Neuronal stem cell (in vitro differentiated cells): ENCODE results near the gene CEP57L1.
A peak's percentile ranks its signal among the peaks of the same experiment; 100 is the strongest.

ENCODE experiments used
- DNase-seq: peaks from one replicate; pipeline ENCODE4 v3.0.0-alpha.2; 2013; ENCODE audit warnings: low spot score
- H2AFZ ChIP-seq: one replicate; pipeline ENCODE4 v1.6.1; 2013; ENCODE audit warnings: mild to moderate bottlenecking, low read length, inconsistent platforms
- H2AK5ac ChIP-seq: 2 replicates; pipeline ENCODE4 v1.6.1; 2013; ENCODE audit warnings: low read depth, mild to moderate bottlenecking, inconsistent platforms, low read length, moderate library complexity, mixed read lengths
- H2BK120ac ChIP-seq: 2 replicates; pipeline ENCODE4 v1.6.1; 2013; ENCODE audit warnings: low read depth, mild to moderate bottlenecking, inconsistent platforms, low read length, moderate library complexity, mixed read lengths
- H2BK12ac ChIP-seq: one replicate; pipeline ENCODE4 v1.6.1; 2013; ENCODE audit warnings: low read length, inconsistent platforms
- H2BK15ac ChIP-seq: 2 replicates; pipeline ENCODE4 v1.6.1; 2013; ENCODE audit warnings: mild to moderate bottlenecking, low read length, inconsistent platforms, mixed read lengths
- H2BK5ac ChIP-seq: one replicate; pipeline ENCODE4 v1.6.1; 2013; ENCODE audit warnings: inconsistent platforms, mild to moderate bottlenecking, low read length, moderate library complexity
- H3K14ac ChIP-seq: one replicate; pipeline ENCODE4 v1.6.1; 2013; ENCODE audit warnings: low read length, inconsistent platforms
- H3K18ac ChIP-seq: 2 replicates; pipeline ENCODE4 v1.6.1; 2013; ENCODE audit warnings: low read length, inconsistent platforms
- H3K23ac ChIP-seq: 2 replicates; pipeline ENCODE4 v1.6.1; 2013; ENCODE audit warnings: low read depth, mild to moderate bottlenecking, mixed read lengths, low read length, inconsistent platforms; ENCODE audit not compliant: poor library complexity
- H3K27ac ChIP-seq: replicated peaks from 3 replicates; pipeline ENCODE4 v1.5.1; 2013; ENCODE audit warnings: low read length, inconsistent platforms
- H3K27me3 ChIP-seq, 3 experiments: 2 replicates each; pipeline ENCODE4 v1.6.1; 2013; ENCODE audit warnings: low read length in 3 of 3, mild to moderate bottlenecking in 2 of 3, inconsistent platforms in 1 of 3, low read depth in 1 of 3, mixed read lengths in 1 of 3, moderate library complexity in 1 of 3; ENCODE audit not compliant: control insufficient read depth in 3 of 3, insufficient read depth in 3 of 3
- H3K36me3 ChIP-seq, 2 donors: replicated peaks in 1 of 2; 2 replicates each; pipeline ENCODE4 v1.6.1; 2013; ENCODE audit warnings: low read length in 2 of 2; ENCODE audit not compliant: control insufficient read depth in 2 of 2, insufficient read depth in 2 of 2
- H3K4ac ChIP-seq: 2 replicates; pipeline ENCODE4 v1.6.1; 2013; ENCODE audit warnings: inconsistent platforms, mild to moderate bottlenecking, low read length, moderate library complexity
- H3K4me1 ChIP-seq, 2 donors: 1 replicate in 1 of 2; 2 replicates in 1 of 2; pipeline ENCODE4 v1.6.1; 2013; ENCODE audit warnings: low read length in 2 of 2, low read depth in 1 of 2; ENCODE audit not compliant: control insufficient read depth in 2 of 2, insufficient read depth in 1 of 2
- H3K4me2 ChIP-seq: one replicate; pipeline ENCODE4 v1.6.1; 2013; ENCODE audit warnings: mild to moderate bottlenecking, low read length, inconsistent platforms; ENCODE audit not compliant: insufficient read depth, poor library complexity, severe bottlenecking
- H3K4me3 ChIP-seq, 2 donors: 2 replicates each; pipeline ENCODE4 v1.5.1; 2013; ENCODE audit warnings: low read length in 2 of 2, mild to moderate bottlenecking in 2 of 2, inconsistent platforms in 1 of 2, moderate library complexity in 1 of 2
- H3K79me1 ChIP-seq: one replicate; pipeline ENCODE4 v1.6.1; 2013; ENCODE audit warnings: low read depth, mild to moderate bottlenecking, inconsistent platforms, low read length, moderate library complexity
- H3K9ac ChIP-seq: one replicate; pipeline ENCODE4 v1.6.1; 2013; ENCODE audit warnings: mild to moderate bottlenecking, low read depth, low read length, inconsistent platforms; ENCODE audit not compliant: poor library complexity
- H3K9me3 ChIP-seq, 2 donors: replicated peaks in 1 of 2; 2 replicates each; pipeline versions ENCODE3 to v1.6.1; 2013; ENCODE audit warnings: low read length in 2 of 2, mild to moderate bottlenecking in 2 of 2, inconsistent platforms in 1 of 2, low read depth in 1 of 2, mixed read lengths in 1 of 2, moderate library complexity in 1 of 2; ENCODE audit not compliant: control insufficient read depth in 2 of 2, insufficient read depth in 1 of 2
- H4K8ac ChIP-seq: one replicate; pipeline ENCODE4 v1.6.1; 2013; ENCODE audit warnings: low read depth, mild to moderate bottlenecking, inconsistent platforms, low read length, moderate library complexity
- H4K91ac ChIP-seq: one replicate; pipeline ENCODE4 v1.6.1; 2013; ENCODE audit warnings: low read length, low read depth, mild to moderate bottlenecking, inconsistent platforms; ENCODE audit not compliant: poor library complexity
- WGBS, 2 donors: extraction: QIAGEN DNeasy Blood & Tissue Kit; methylation state at CpG; one replicate each; pipeline ENCODE4 v1.1.7; 2013; ENCODE audit warnings: missing lambda C conversion rate in 2 of 2, mixed read lengths in 1 of 2; ENCODE audit not compliant: insufficient read length in 2 of 2, insufficient replicate concordance in 1 of 2; ENCODE audit errors: extremely low coverage in 2 of 2; 5-methylcytosine and 5-hydroxymethylcytosine counted together

CEP57L1 gene

DNA sequence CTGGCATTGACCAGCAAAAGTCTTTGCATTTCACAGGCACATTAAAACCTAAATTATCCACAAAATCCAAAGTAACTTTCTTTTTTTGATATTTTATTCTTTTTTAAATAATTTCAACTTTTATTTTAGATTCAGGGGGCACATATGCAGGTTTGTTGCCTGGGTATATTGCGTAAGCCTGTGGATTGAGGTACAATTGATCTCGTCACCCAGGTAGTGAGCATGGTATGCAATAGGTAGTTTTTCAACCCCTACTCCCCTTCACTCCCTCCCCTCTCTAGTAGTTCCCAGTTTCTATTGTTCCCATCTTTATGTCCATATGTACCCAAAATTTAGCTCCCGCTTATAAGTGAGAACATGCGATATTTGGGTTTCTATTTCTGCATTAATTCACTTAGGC, 97.6 kb downstream of the CEP57L1 start:
- H3K14ac ChIP-seq: no peak overlapping the region
- H2BK15ac ChIP-seq: no peak overlapping the region
- no peak overlapping the region for H3K4ac ChIP-seq
- no peak overlapping the region for H4K8ac ChIP-seq
- no peak overlapping the region for H2BK5ac ChIP-seq
- no peak overlapping the region for H3K18ac ChIP-seq
- H3K27ac ChIP-seq: no peak overlapping the region
- H2BK12ac ChIP-seq: no peak overlapping the region
- no peaks in the 10 kb centered on the region for H3K4me1 ChIP-seq
- no peak overlapping the region for H3K23ac ChIP-seq
- WGBS, 2 donors: no CpG with 5 or more reads among the region's 4 CpGs
- H3K79me1 ChIP-seq: no peaks in the 10 kb centered on the region
- H2AK5ac ChIP-seq: no peak overlapping the region
- peaks cover 0 to 4% (median 0%) of the 10 kb centered on the region in 3 experiments for H3K27me3 ChIP-seq
- no peaks in the 10 kb centered on the region for H3K9me3 ChIP-seq
- no peak overlapping the region for H4K91ac ChIP-seq
- no peak overlapping the region for H2AFZ ChIP-seq
- no peak overlapping the region for H3K4me3 ChIP-seq
- H3K4me2 ChIP-seq: no peak overlapping the region
- DNase-seq: no peak
- no peak overlapping the region for H3K9ac ChIP-seq
- no peak overlapping the region for H2BK120ac ChIP-seq
- no peaks in the 10 kb centered on the region for H3K36me3 ChIP-seq

DNA sequence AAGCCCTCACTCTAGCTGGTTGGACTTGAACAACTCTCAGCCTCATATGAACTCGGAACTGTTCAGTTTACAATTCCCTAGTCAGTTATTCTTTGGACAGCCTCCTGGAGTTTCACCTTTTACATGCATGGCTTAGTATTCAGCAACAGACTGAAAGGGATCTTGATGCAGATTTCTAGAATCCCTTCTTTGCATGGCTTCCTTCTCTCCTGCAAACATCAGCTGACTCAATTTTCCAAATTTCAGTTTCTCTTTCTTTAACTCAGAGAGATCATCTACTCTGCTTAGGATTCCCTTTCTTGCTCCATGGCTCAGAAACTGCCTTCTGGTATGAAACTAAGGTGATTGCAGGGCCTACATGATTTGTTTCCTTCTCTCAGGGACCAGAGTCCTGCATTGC, 99.6 kb downstream of the CEP57L1 start:
- H4K91ac ChIP-seq: no peak overlapping the region
- no peak overlapping the region for H3K18ac ChIP-seq
- peak overlapping the region; percentile 47 for H2AFZ ChIP-seq
- no CpG with 5 or more reads among the region's 1 CpG for WGBS, 2 donors
- no peak overlapping the region for H3K4me3 ChIP-seq
- no peak overlapping the region for H2BK15ac ChIP-seq
- no peaks in the 10 kb centered on the region for H3K79me1 ChIP-seq
- H3K4ac ChIP-seq: no peak overlapping the region
- no peak overlapping the region for H3K23ac ChIP-seq
- H2BK5ac ChIP-seq: no peak overlapping the region
- H3K27ac ChIP-seq: no peak overlapping the region
- no peaks in the 10 kb centered on the region for H3K4me1 ChIP-seq
- H3K27me3 ChIP-seq: peaks cover 0 to 4% (median 0%) of the 10 kb centered on the region in 3 experiments
- H3K9me3 ChIP-seq: no peaks in the 10 kb centered on the region
- H4K8ac ChIP-seq: no peak overlapping the region
- no peak overlapping the region for H2BK12ac ChIP-seq
- no peak overlapping the region for H3K4me2 ChIP-seq
- no peak overlapping the region for H3K14ac ChIP-seq
- DNase-seq: no peak
- H3K36me3 ChIP-seq: no peaks in the 10 kb centered on the region
- no peak overlapping the region for H2AK5ac ChIP-seq
- H2BK120ac ChIP-seq: no peak overlapping the region
- H3K9ac ChIP-seq: no peak overlapping the region

DNA sequence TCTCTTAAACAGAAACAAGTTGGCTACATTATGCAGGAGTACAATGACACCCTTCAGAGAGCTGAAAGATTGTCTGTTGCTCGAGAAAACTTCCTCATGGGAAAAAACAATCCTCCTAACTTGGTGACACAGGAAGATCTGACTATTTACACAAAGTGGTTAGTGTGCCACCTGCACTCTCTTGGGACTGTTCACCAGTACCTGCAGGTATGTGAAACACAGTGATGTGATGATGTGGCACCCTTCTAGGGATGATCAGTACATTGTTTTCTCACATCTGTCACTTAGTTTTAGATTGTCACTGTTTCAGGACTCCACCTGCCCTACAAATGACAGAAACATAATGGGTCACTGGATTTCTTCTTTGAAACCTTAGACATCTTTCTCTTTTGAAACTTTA, 101.8 kb downstream of the CEP57L1 start:
- no peak overlapping the region for H2BK15ac ChIP-seq
- H3K4me3 ChIP-seq: no peak overlapping the region
- H3K4me1 ChIP-seq: no peaks in the 10 kb centered on the region
- H3K9me3 ChIP-seq: no peaks in the 10 kb centered on the region
- no peak overlapping the region for H2AFZ ChIP-seq
- no peak overlapping the region for H3K4me2 ChIP-seq
- H3K14ac ChIP-seq: no peak overlapping the region
- H2BK120ac ChIP-seq: no peak overlapping the region
- H3K18ac ChIP-seq: no peak overlapping the region
- no peak overlapping the region for H3K9ac ChIP-seq
- H3K79me1 ChIP-seq: no peaks in the 10 kb centered on the region
- no peak overlapping the region for H2BK12ac ChIP-seq
- H3K36me3 ChIP-seq: no peaks in the 10 kb centered on the region
- no peak overlapping the region for H3K27ac ChIP-seq
- no peak overlapping the region for H3K4ac ChIP-seq
- H3K27me3 ChIP-seq: peaks cover 0 to 4% (median 0%) of the 10 kb centered on the region in 3 experiments
- no peak overlapping the region for H3K23ac ChIP-seq
- no peak for DNase-seq
- no peak overlapping the region for H2BK5ac ChIP-seq
- WGBS, 2 donors: no CpG with 5 or more reads among the region's 1 CpG
- H4K8ac ChIP-seq: no peak overlapping the region
- no peak overlapping the region for H4K91ac ChIP-seq
- no peak overlapping the region for H2AK5ac ChIP-seq

DNA sequence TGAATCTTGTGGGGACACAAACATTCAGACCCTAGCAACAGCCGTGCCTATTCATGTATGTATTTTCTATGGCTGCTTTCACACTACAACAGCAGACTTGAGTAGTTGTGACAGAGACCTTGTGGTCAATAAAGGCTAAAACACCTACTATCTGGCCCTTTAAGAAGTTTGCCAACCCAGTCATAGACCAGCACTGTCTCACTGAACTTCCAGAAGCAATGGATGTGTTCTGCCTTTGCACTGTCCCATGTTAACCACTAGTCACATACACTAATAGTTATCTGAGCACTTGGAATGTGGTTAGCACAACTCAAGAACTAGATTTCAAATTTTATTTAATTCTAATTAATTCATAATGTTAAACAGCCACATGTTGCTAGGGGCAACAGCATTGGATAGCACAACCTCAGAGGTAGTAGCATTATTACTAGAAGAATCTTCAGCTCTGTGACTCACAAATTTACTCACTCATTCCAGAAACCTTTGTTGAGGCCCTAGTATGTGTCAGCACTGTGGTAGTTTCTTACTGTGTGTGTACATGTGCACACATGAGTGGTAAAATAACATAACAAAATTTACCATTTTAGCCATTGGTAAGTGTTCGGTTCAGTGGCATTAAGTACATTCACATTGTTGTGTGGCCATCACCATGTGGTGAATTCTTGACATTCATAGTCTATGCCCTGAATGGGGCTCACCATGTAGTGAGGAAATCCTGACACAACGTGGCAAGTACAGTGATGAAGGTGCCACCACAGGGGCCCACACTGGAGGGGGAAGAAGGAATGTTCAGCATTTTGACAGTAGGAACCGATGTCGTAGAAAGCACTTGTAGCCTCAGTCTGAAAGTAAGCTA, 107.3 kb downstream of the CEP57L1 start:
- Histone ChIP-seq H3K27ac (no peak overlapping the region), H3K4me3 (no peak overlapping the region), H3K79me1 (no peaks in the 10 kb centered on the region), H2BK15ac (no peak overlapping the region), H2AFZ (no peak overlapping the region), H3K18ac (no peak overlapping the region), H3K23ac (no peak overlapping the region), H3K36me3 (no peaks in the 10 kb centered on the region), H3K4me2 (no peak overlapping the region), H3K9me3 (no peaks in the 10 kb centered on the region), H3K9ac (no peak overlapping the region), H4K91ac (no peak overlapping the region), H3K14ac (no peak overlapping the region), H2AK5ac (no peak overlapping the region), H3K4me1 (no peaks in the 10 kb centered on the region), H3K4ac (no peak overlapping the region), H2BK5ac (no peak overlapping the region), H2BK120ac (no peak overlapping the region), H3K27me3 (peaks cover 0 to 3% (median 0%) of the 10 kb centered on the region in 3 experiments), H4K8ac (no peak overlapping the region), H2BK12ac (no peak overlapping the region)
- DNase-seq: no peak
- WGBS, 2 donors: no CpG with 5 or more reads among the region's 5 CpGs
